HepG2 (cell line): ENCODE data around the gene WNT10A. TPM values are rescaled to one million over a fixed set of nuclear protein-coding genes. Genes with fewer than 3 reads are reported as not detected.

Source experiments
- AHDC1 ChIP-seq: sonication (generic); formaldehyde crosslinking; IDR thresholded peaks from 2 replicates; pipeline ENCODE4 v1.5.1; 2020; ENCODE audit warnings: mild to moderate bottlenecking, missing genetic modification reagents, borderline replicate concordance
- BORCS8-MEF2B ChIP-seq: sonication (generic); formaldehyde crosslinking; IDR thresholded peaks from 2 replicates; pipeline ENCODE4 v1.8.0; 2022; ENCODE audit warnings: mild to moderate bottlenecking, missing genetic modification reagents
- HNF1B ChIP-seq: sonication (generic); formaldehyde crosslinking; IDR thresholded peaks from 2 replicates; pipeline ENCODE4 v1.5.1; 2020; ENCODE audit warnings: mild to moderate bottlenecking, moderate library complexity, missing genetic modification reagents
- IKZF4 ChIP-seq: sonication (generic); formaldehyde crosslinking; IDR thresholded peaks from 2 replicates; pipeline ENCODE4 v1.5.1; 2020; ENCODE audit warnings: borderline replicate concordance, mild to moderate bottlenecking, low read depth, missing genetic modification reagents; ENCODE audit errors: not compliant biosample characterization
- KDM5A ChIP-seq: fragments of 200-600 bp; sonication (generic); IDR thresholded peaks from 2 replicates; pipeline ENCODE4 v1.7.0; 2018; ENCODE audit warnings: antibody characterized with exemption, mild to moderate bottlenecking, low read length, borderline replicate concordance
- MIER2 ChIP-seq: IDR thresholded peaks from 2 replicates; pipeline ENCODE4 v1.6.1; 2016; ENCODE audit warnings: missing biosample characterization, missing genetic modification reagents
- MTERF4 ChIP-seq: sonication (generic); formaldehyde crosslinking; IDR thresholded peaks from 2 replicates; pipeline ENCODE4 v1.8.0; 2023; ENCODE audit warnings: mild to moderate bottlenecking, missing genetic modification reagents
- RFXANK ChIP-seq: IDR thresholded peaks from 2 replicates; pipeline ENCODE4 v1.6.1; 2016
- SMAD1 ChIP-seq: sonication (generic); formaldehyde crosslinking; IDR thresholded peaks from 2 replicates; pipeline ENCODE4 v1.4.0; 2020; ENCODE audit warnings: missing genetic modification reagents, low read depth, mild to moderate bottlenecking, borderline replicate concordance
- SMARCE1 ChIP-seq: fragments of 450-650 bp; IDR thresholded peaks from 2 replicates; pipeline ENCODE4 v1.6.1; 2017; ENCODE audit warnings: borderline replicate concordance
- TMF1 ChIP-seq: sonication (generic); formaldehyde crosslinking; IDR thresholded peaks from 2 replicates; pipeline ENCODE4 v1.8.1; 2022; ENCODE audit warnings: low read depth, missing genetic modification reagents
- USF2 ChIP-seq, 2 experiments: sonication (generic) in 1 of 2; formaldehyde crosslinking in 1 of 2; IDR thresholded peaks; 2 replicates each; pipeline versions ENCODE4 v1.5.1 to v1.6.1; 2011 to 2020; ENCODE audit warnings: borderline replicate concordance in 1 of 2, low read depth in 1 of 2, low read length in 1 of 2, mild to moderate bottlenecking in 1 of 2, missing genetic modification reagents in 1 of 2, moderate library complexity in 1 of 2
- ZNF580 ChIP-seq: IDR thresholded peaks from 2 replicates; pipeline ENCODE4 v1.6.1; 2016; ENCODE audit warnings: low read depth, borderline replicate concordance
- ZNF781 ChIP-seq: sonication (generic); formaldehyde crosslinking; IDR thresholded peaks from 2 replicates; pipeline ENCODE4 v1.5.1; 2020; ENCODE audit warnings: borderline replicate concordance, mild to moderate bottlenecking, missing genetic modification reagents; ENCODE audit errors: not compliant biosample characterization
- polyA plus RNA-seq, 8 experiments: library from polyadenylated mRNA; depleted of rRNA in 3 of 8; stranded (reverse) in 7 of 8; unstranded in 1 of 8; fragments of >200 nt; fragmentation: Illumina TruSeq in 4 of 8; extraction: Trizol in 4 of 8; gene quantifications; 2 replicates each; pipeline versions ENCODE4 v1.2.1 to v1.2.3, GENCODE V29; 2011 to 2016; ENCODE audit warnings: low read depth in 4 of 8, missing spikeins in 1 of 8, mixed read lengths in 1 of 8; ENCODE audit not compliant: insufficient read depth in 1 of 8
- total RNA-seq, 5 experiments: library from RNA; depleted of rRNA; stranded (reverse); fragments of >200 nt; fragmentation: Illumina TruSeq; extraction: Trizol; gene quantifications; 2 replicates each; pipeline ENCODE4 v1.2.3, GENCODE V29; 2016; ENCODE audit warnings: low read depth in 1 of 5

Gene WNT10A
- total and polyA plus RNA-seq, 2 of the 13 experiments (the other 11 are each of a cell fraction or from before 2014, with no cell fraction given): 0.03 TPM; not detected in 1

- TF ChIP-seq MTERF4 (CRISPR knock-in tag) (no peak; the same call in 1 of the 2 replicates), USF2 (IDR thresholded peaks at IDR 0.05; ENCODE audit: low read depth, low read length) (no peak), USF2 (CRISPR knock-in tag; IDR thresholded peaks at IDR 0.05; ENCODE audit: borderline replicate concordance) (no peak), SMARCE1 (no peak), BORCS8-MEF2B (CRISPR knock-in tag) (no peak; the same call in 1 of the 2 replicates), ZNF781 (CRISPR knock-in tag) (peak; percentile 71), MIER2 (CRISPR knock-in tag) (peak; percentile 63), AHDC1 (CRISPR knock-in tag) (no peak), HNF1B (peak; percentile 86), TMF1 (CRISPR knock-in tag) (peak; percentile 79; the same call in 1 of the 2 replicates), KDM5A (no peak), ZNF580 (CRISPR knock-in tag) (peak; percentile 91), IKZF4 (CRISPR knock-in tag) (peak; percentile 83), SMAD1 (CRISPR knock-in tag) (no peak), RFXANK (no peak)
Measured at GRCh38 chr2:218898109-218898878, 17.6 kb downstream of the WNT10A start (continued).
